Omental fat pad (tissue), 4 donors: ENCODE measurements around the gene LY6G6C. TPM values are rescaled to one million over a fixed set of nuclear protein-coding genes. Genes with fewer than 3 reads are reported as not detected.

Experiments
- ATAC-seq: fragments of 150-250 bp; one replicate; pipeline ENCODE4 v1.9.1; 2016; ENCODE audit warnings: mild to moderate bottlenecking, moderate library complexity; ENCODE audit not compliant: low FRiP score
- DNase-seq: peaks from one replicate; pipeline ENCODE4 v3.0.0-alpha.2; 2019; ENCODE audit warnings: low spot score
- total RNA-seq, 4 donors: library from RNA; depleted of rRNA; stranded (reverse); fragments of >200 nt; gene quantifications; one replicate each; pipeline ENCODE4 v1.1.0, GENCODE V29; 2016
- TF ChIP-seq, protein P1 (sequence below), 3 donors: fragments of 450-650 bp; IDR thresholded peaks; one replicate each; pipeline ENCODE4 v1.5.1; 2016 to 2017; ENCODE audit warnings: antibody characterized with exemption in 3 of 3, mild to moderate bottlenecking in 3 of 3, moderate library complexity in 2 of 3

The LY6G6C gene
- total RNA-seq, 4 donors from 2014 or later, result 0.74 TPM; not detected in 3

GRCh38 chr6:31741815-31742214 lies 20.3 kb upstream of the LY6G6C start:
- ATAC-seq, result no peak
- TF ChIP-seq, protein P1, sequence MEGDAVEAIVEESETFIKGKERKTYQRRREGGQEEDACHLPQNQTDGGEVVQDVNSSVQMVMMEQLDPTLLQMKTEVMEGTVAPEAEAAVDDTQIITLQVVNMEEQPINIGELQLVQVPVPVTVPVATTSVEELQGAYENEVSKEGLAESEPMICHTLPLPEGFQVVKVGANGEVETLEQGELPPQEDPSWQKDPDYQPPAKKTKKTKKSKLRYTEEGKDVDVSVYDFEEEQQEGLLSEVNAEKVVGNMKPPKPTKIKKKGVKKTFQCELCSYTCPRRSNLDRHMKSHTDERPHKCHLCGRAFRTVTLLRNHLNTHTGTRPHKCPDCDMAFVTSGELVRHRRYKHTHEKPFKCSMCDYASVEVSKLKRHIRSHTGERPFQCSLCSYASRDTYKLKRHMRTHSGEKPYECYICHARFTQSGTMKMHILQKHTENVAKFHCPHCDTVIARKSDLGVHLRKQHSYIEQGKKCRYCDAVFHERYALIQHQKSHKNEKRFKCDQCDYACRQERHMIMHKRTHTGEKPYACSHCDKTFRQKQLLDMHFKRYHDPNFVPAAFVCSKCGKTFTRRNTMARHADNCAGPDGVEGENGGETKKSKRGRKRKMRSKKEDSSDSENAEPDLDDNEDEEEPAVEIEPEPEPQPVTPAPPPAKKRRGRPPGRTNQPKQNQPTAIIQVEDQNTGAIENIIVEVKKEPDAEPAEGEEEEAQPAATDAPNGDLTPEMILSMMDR (IDR thresholded peaks at IDR 0.05), result no peak
- DNase-seq, result no peak

GRCh38 chr6:31740397-31741223 lies 19.1 kb upstream of the LY6G6C start:
- ATAC-seq (no peak), DNase-seq (no peak)
- TF ChIP-seq, protein P1 (IDR thresholded peaks at IDR 0.05), result no peak

- DNase-seq, result peak; percentile 94
- TF ChIP-seq, protein P1 (IDR thresholded peaks at IDR 0.05), result no peak
- ATAC-seq, result peak; percentile 92
Observed at GRCh38 chr6:31739639-31740396, 18.3 kb upstream of the LY6G6C start, which contains the start of gene MSH5. TSS of gene MSH5 (plus strand) at chr6:31740005. CDS start at chr6:31740467, 462 bp downstream.

GRCh38 chr6:31737991-31738979 lies 16.7 kb upstream of the LY6G6C start:
- TF ChIP-seq, protein P1 (IDR thresholded peaks at IDR 0.05), result no peak
- no peak for ATAC-seq
- no peak for DNase-seq

DNA sequence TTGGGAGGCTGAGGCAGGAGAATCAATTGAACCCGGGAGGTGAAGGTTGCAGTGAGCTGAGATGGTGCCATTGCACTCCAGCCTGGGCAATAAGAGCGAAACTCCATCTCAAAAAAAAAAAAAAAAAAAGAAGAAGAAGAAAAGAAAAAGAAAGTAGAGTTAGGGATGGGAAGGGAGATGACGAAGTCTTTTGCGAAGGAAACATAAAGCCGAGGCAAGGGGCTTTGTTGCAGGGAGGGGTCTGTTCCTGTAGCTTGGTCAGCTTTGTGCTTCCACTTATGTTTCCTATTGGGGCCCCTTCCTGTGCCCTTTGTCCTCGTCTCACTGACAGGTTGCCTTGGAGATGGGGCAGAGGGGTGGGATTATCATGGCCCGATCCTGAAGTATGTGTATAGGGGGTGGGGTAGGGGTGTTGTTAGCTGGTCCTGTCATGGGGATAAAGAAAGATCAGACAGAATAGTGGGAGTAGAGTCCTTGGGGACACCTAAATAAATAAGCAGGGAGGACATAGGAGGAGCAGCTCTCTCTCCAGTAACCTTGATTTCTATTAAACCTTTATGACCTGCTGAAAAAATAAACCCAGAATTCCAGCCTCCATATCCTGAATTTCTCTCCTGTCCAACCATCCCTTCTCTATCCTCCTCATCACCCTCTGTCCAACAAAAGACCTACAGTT lies 15.9 kb upstream of the LY6G6C start:
- ATAC-seq, result no peak
- TF ChIP-seq, protein P1 (IDR thresholded peaks at IDR 0.05), result no peak

DNA sequence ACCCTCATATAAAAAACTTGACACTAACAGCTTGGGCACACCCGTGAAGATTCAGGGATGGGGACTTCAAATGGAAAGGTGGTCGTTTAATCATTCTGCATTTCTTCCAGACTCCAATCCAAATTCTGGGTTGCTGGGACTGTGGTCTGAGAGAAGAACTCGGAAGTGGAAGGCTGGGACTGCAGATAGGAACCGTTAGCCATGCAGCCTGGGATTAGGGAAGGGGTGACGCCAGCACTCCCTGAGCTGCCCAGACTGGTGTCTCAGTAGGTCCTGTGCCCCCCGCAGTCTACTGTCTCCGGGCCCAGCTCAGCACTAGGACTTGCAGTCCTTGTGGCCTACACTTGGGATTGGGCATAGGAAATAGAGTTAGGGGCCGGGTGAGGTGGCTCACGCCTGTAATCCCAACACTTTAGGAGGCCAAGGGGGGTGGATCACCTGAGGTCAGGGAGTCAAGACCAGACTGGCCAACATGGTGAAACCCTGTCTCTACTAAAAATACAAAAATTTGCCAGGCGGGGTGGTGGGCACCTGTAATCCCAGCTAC lies 15.3 kb upstream of the LY6G6C start:
- TF ChIP-seq, protein P1 (IDR thresholded peaks at IDR 0.05), result no peak
- ATAC-seq (no peak), DNase-seq (no peak)

More for the DNA sequence above, 15.9 kb upstream of the LY6G6C start:
- no peak for DNase-seq
